ENCODE measurements around the gene SLC17A4. TPM values are rescaled to one million over a fixed set of nuclear protein-coding genes. Genes with fewer than 3 reads are reported as not detected.

SLC17A4 gene
- total RNA-seq, 2 donors from 2014 or later: 4.0 to 10.6 TPM

GRCh38 chr6:25749837-25750236, 4.7 kb upstream of the SLC17A4 start:
- TF ChIP-seq POLR2A (IDR thresholded peaks at IDR 0.05) (no peak), CTCF (IDR thresholded peaks at IDR 0.05) (no peak)
- no peak for ATAC-seq
- Histone ChIP-seq H3K27me3 (no peaks in the 10 kb centered on the region), H3K4me3 (no peak overlapping the region), H3K36me3 (replicated peaks in 1 of 2; ENCODE audit: insufficient read depth in 1 of 2, low read depth in 2 of 2) (no peaks in the 10 kb centered on the region), H3K4me1 (peaks cover 12% of the 10 kb centered on the region), H3K9me3 (no peaks in the 10 kb centered on the region), H3K27ac (peak overlapping the region in 3 of 4 donors; percentile 6 to 80 (median 72))
- DNase-seq: no peak
- 64 to 88% methylated on average over 2 of the region's 2 CpGs for WGBS, 2 donors
- intact Hi-C loops (cut with DNase I): no loop called here

- H3K4me1 ChIP-seq: peaks cover 12% of the 10 kb centered on the region
- intact Hi-C loops (cut with DNase I): no loop called here
- ATAC-seq (no peak), DNase-seq (no peak)
- H3K9me3 ChIP-seq: no peaks in the 10 kb centered on the region
- no peak overlapping the region for H3K4me3 ChIP-seq
- no peaks in the 10 kb centered on the region for H3K36me3 ChIP-seq (replicated peaks in 1 of 2; ENCODE audit: insufficient read depth in 1 of 2, low read depth in 2 of 2)
- WGBS, 2 donors: 45 to 54% methylated on average over 3 of the region's 3 CpGs
- H3K27ac ChIP-seq: peak overlapping the region in 1 of 4 donors; percentile 80
- TF ChIP-seq POLR2A (IDR thresholded peaks at IDR 0.05) (no peak), CTCF (IDR thresholded peaks at IDR 0.05) (no peak)
- H3K27me3 ChIP-seq: no peaks in the 10 kb centered on the region
Observed at GRCh38 chr6:25750906-25751305, 3.6 kb upstream of the SLC17A4 start.

- DNase-seq (no peak), ATAC-seq (no peak)
- no peak for TF ChIP-seq CTCF (IDR thresholded peaks at IDR 0.05)
- no peak for TF ChIP-seq POLR2A (IDR thresholded peaks at IDR 0.05)
- Histone ChIP-seq H3K27ac (no peak overlapping the region), H3K4me1 (peaks cover 6% of the 10 kb centered on the region), H3K4me3 (no peak overlapping the region), H3K9me3 (no peaks in the 10 kb centered on the region), H3K27me3 (no peaks in the 10 kb centered on the region), H3K36me3 (replicated peaks in 1 of 2; ENCODE audit: insufficient read depth in 1 of 2, low read depth in 2 of 2) (no peaks in the 10 kb centered on the region)
- intact Hi-C loops (cut with DNase I): no loop called here
Observed at GRCh38 chr6:25753079-25753478, 1.5 kb upstream of the SLC17A4 start.

GRCh38 chr6:25755483-25755882, 941 bp downstream of the SLC17A4 start:
- no peaks in the 10 kb centered on the region for H3K27me3 ChIP-seq
- TF ChIP-seq POLR2A (IDR thresholded peaks at IDR 0.05): no peak
- TF ChIP-seq CTCF (IDR thresholded peaks at IDR 0.05): no peak
- no peak overlapping the region for H3K4me3 ChIP-seq
- peak overlapping the region in 3 of 4 donors; percentile 49 to 76 (median 62) for H3K27ac ChIP-seq
- H3K36me3 ChIP-seq (replicated peaks in 1 of 2; ENCODE audit: insufficient read depth in 1 of 2, low read depth in 2 of 2): no peaks in the 10 kb centered on the region
- intact Hi-C loops (cut with DNase I): no loop called here
- no peaks in the 10 kb centered on the region for H3K4me1 ChIP-seq
- 66 to 88% methylated on average over 1 of the region's 1 CpG for WGBS, 2 donors
- no peaks in the 10 kb centered on the region for H3K9me3 ChIP-seq
- no peak for DNase-seq
- ATAC-seq: no peak
